IMR-90 (cell line): ENCODE data around the gene LRRC61. TPM values are rescaled to one million over a fixed set of nuclear protein-coding genes. Genes with fewer than 3 reads are reported as not detected.

Source experiments
- ATAC-seq: fragments of 200-7000 bp; cut with Tn5 transposase; 2 replicates; pipeline ENCODE4 v1.9.1; 2020; ENCODE audit warnings: low read depth, mild to moderate bottlenecking, moderate library complexity
- BruUV-seq: library from RNA; stranded (reverse); fragments of 400-500 nt; replicated peaks from 2 replicates; lab custom pipeline; 2021; lab: Mats Ljungman, UMichigan
- CTCF ChIA-PET: fragments of 300-600 bp; formaldehyde crosslinking; extraction: SDS; loops from one replicate; lab custom pipeline; 2021; ENCODE audit warnings: antibody characterized with exemption; lab: Yijun Ruan, JAX
- POLR2A ChIA-PET: fragments of 300-600 bp; sonication (Branson Sonifier 250); formaldehyde crosslinking; loops from one replicate; lab custom pipeline; 2022; ENCODE audit warnings: antibody characterized with exemption; ENCODE audit not compliant: unreplicated experiment; lab: Charles Lee
- DNase-seq: peaks from one replicate; pipeline ENCODE4 v3.0.0; 2013
- H2AFZ ChIP-seq: replicated peaks from 2 replicates; pipeline ENCODE3; 2013; ENCODE audit warnings: low read length, mild to moderate bottlenecking; ENCODE audit not compliant: poor library complexity
- H2AK5ac ChIP-seq: 2 replicates; pipeline ENCODE4 v1.6.1; 2013; ENCODE audit warnings: low read depth, low read length, inconsistent platforms
- H2AK9ac ChIP-seq: replicated peaks from 2 replicates; pipeline ENCODE3; 2013; ENCODE audit warnings: mild to moderate bottlenecking, low read depth, low read length, moderate library complexity; ENCODE audit not compliant: poor library complexity
- H2BK120ac ChIP-seq: 2 replicates; pipeline ENCODE4 v1.6.1; 2013; ENCODE audit warnings: low read depth, low read length, inconsistent platforms
- H2BK15ac ChIP-seq: 3 replicates; pipeline ENCODE4 v1.6.1; 2013; ENCODE audit warnings: low read depth, low read length, inconsistent platforms
- H2BK20ac ChIP-seq: 2 replicates; pipeline ENCODE4 v1.6.1; 2013; ENCODE audit warnings: low read depth, mild to moderate bottlenecking, inconsistent platforms, low read length, moderate library complexity
- H2BK5ac ChIP-seq: 2 replicates; pipeline ENCODE4 v1.6.1; 2013; ENCODE audit warnings: mild to moderate bottlenecking, low read depth, low read length, inconsistent platforms; ENCODE audit not compliant: poor library complexity, severe bottlenecking
- H3K14ac ChIP-seq: replicated peaks from 2 replicates; pipeline ENCODE4 v1.6.1; 2013; ENCODE audit warnings: low read depth, low read length, inconsistent platforms
- H3K18ac ChIP-seq: 2 replicates; pipeline ENCODE4 v1.6.1; 2013; ENCODE audit warnings: low read depth, low read length, control low read depth
- H3K23ac ChIP-seq: 2 replicates; pipeline ENCODE4 v1.6.1; 2013; ENCODE audit warnings: low read depth, low read length, inconsistent platforms
- H3K27ac ChIP-seq: 2 replicates; pipeline ENCODE4 v1.5.1; 2013; ENCODE audit warnings: mild to moderate bottlenecking, control low read depth, low read length; ENCODE audit not compliant: insufficient read depth
- H3K27me3 ChIP-seq: 2 replicates; pipeline ENCODE4 v1.6.1; 2013; ENCODE audit warnings: low read length; ENCODE audit not compliant: control insufficient read depth, insufficient read depth
- H3K36me3 ChIP-seq: 2 replicates; pipeline ENCODE4 v1.6.1; 2013; ENCODE audit warnings: low read length, mixed read lengths; ENCODE audit not compliant: control insufficient read depth, insufficient read depth
- H3K4ac ChIP-seq: 2 replicates; pipeline ENCODE4 v1.6.1; 2013; ENCODE audit warnings: low read depth, low read length, inconsistent platforms
- H3K4me1 ChIP-seq: 2 replicates; pipeline ENCODE4 v1.6.1; 2013; ENCODE audit warnings: low read length, mixed read lengths; ENCODE audit not compliant: control insufficient read depth, insufficient read depth
- H3K4me2 ChIP-seq: 2 replicates; pipeline ENCODE4 v1.6.1; 2013; ENCODE audit warnings: low read depth, mild to moderate bottlenecking, control low read depth, low read length, moderate library complexity
- H3K4me3 ChIP-seq: 2 replicates; pipeline ENCODE4 v1.5.1; 2013; ENCODE audit warnings: low read depth, mild to moderate bottlenecking, control low read depth, low read length, moderate library complexity; ENCODE audit not compliant: insufficient read depth
- H3K56ac ChIP-seq: 2 replicates; pipeline ENCODE4 v1.6.1; 2013; ENCODE audit warnings: low read length, inconsistent platforms; ENCODE audit not compliant: insufficient read depth; ENCODE audit errors: extremely low read depth
- H3K79me1 ChIP-seq, 2 experiments: 2 replicates each; pipeline ENCODE4 v1.6.1; 2013; ENCODE audit warnings: low read length in 2 of 2, inconsistent platforms in 1 of 2, low read depth in 1 of 2
- H3K9ac ChIP-seq: 2 replicates; pipeline ENCODE4 v1.6.1; 2013; ENCODE audit warnings: low read depth, low read length, control low read depth
- H3K9me1 ChIP-seq: 2 replicates; pipeline ENCODE4 v1.6.1; 2013; ENCODE audit warnings: low read length, inconsistent platforms; ENCODE audit not compliant: insufficient read depth
- H3K9me3 ChIP-seq: 2 replicates; pipeline ENCODE4 v1.6.1; 2013; ENCODE audit warnings: low read length; ENCODE audit not compliant: control insufficient read depth, insufficient read depth
- H4K20me1 ChIP-seq: 2 replicates; pipeline ENCODE4 v1.6.1; 2013; ENCODE audit warnings: low read length, inconsistent platforms; ENCODE audit not compliant: insufficient read depth
- H4K5ac ChIP-seq: 2 replicates; pipeline ENCODE4 v1.6.1; 2013; ENCODE audit warnings: mild to moderate bottlenecking, low read depth, low read length, control low read depth
- H4K8ac ChIP-seq, 2 experiments: 2 replicates each; pipeline ENCODE4 v1.6.1; 2013; ENCODE audit warnings: low read depth in 2 of 2, low read length in 2 of 2, control low read depth in 1 of 2, inconsistent platforms in 1 of 2
- H4K91ac ChIP-seq: 2 replicates; pipeline ENCODE4 v1.6.1; 2013; ENCODE audit warnings: low read depth, low read length, inconsistent platforms; ENCODE audit not compliant: insufficient read depth
- BHLHE40 ChIP-seq: fragments of 150-350 bp; IDR thresholded peaks from 2 replicates; pipeline ENCODE4 v1.6.1; 2016; ENCODE audit warnings: mild to moderate bottlenecking, low read depth, low read length
- CEBPB ChIP-seq: IDR thresholded peaks from 2 replicates; pipeline ENCODE4 v1.6.1; 2012; ENCODE audit warnings: low read depth, low read length, improper control_type of control experiment
- CHD1 ChIP-seq: IDR thresholded peaks from 2 replicates; pipeline ENCODE4 v1.6.1; 2012; ENCODE audit warnings: low read depth, low read length, improper control_type of control experiment
- CTCF ChIP-seq: conservative IDR thresholded peaks from 2 replicates; pipeline ENCODE4 v1.5.1; 2012; ENCODE audit warnings: mild to moderate bottlenecking, low read depth, low read length, improper control_type of control experiment
- ELK1 ChIP-seq: fragments of 150-350 bp; IDR thresholded peaks from 2 replicates; pipeline ENCODE4 v1.6.1; 2016; ENCODE audit warnings: low read depth, mild to moderate bottlenecking, low read length, moderate library complexity, borderline replicate concordance
- FOS ChIP-seq: fragments of 150-350 bp; IDR thresholded peaks from 2 replicates; pipeline ENCODE4 v1.6.1; 2016; ENCODE audit warnings: low read depth, low read length
- MAFK ChIP-seq: IDR thresholded peaks from 2 replicates; pipeline ENCODE4 v1.6.1; 2012; ENCODE audit warnings: low read depth, low read length, improper control_type of control experiment
- MAZ ChIP-seq: IDR thresholded peaks from 2 replicates; pipeline ENCODE4 v1.6.1; 2012; ENCODE audit warnings: low read depth, mild to moderate bottlenecking, low read length, improper control_type of control experiment, moderate library complexity, borderline replicate concordance
- MXI1 ChIP-seq: IDR thresholded peaks from 2 replicates; pipeline ENCODE4 v1.6.1; 2012; ENCODE audit warnings: low read depth, mild to moderate bottlenecking, low read length, moderate library complexity, borderline replicate concordance
- NFE2L2 ChIP-seq: fragments of 150-350 bp; IDR thresholded peaks from 2 replicates; pipeline ENCODE4 v1.6.1; 2016; ENCODE audit warnings: low read depth, mild to moderate bottlenecking, low read length
- POLR2A ChIP-seq: IDR thresholded peaks from 2 replicates; pipeline ENCODE4 v1.6.1; 2012; ENCODE audit warnings: mild to moderate bottlenecking, low read depth, low read length
- RAD21 ChIP-seq: IDR thresholded peaks from 2 replicates; pipeline ENCODE4 v1.6.1; 2012; ENCODE audit warnings: low read length, improper control_type of control experiment
- RFX5 ChIP-seq: IDR thresholded peaks from 2 replicates; pipeline ENCODE4 v1.8.0; 2012; ENCODE audit warnings: low read depth, mild to moderate bottlenecking, low read length, moderate library complexity
- SMC3 ChIP-seq: fragments of 150-350 bp; IDR thresholded peaks from 2 replicates; pipeline ENCODE4 v1.6.1; 2016; ENCODE audit warnings: low read depth, mild to moderate bottlenecking, antibody characterized with exemption, low read length, moderate library complexity
- WGBS, 2 experiments: methylation state at CpG; one replicate each; pipeline versions ENCODE4 v1.1.5 to v1.1.7; 2013; ENCODE audit warnings: missing lambda C conversion rate in 2 of 2; ENCODE audit not compliant: insufficient read length in 1 of 2; ENCODE audit errors: extremely low coverage in 2 of 2; 5-methylcytosine and 5-hydroxymethylcytosine counted together
- dilution Hi-C: fragments of 300-500 bp; cut with HindIII; formaldehyde crosslinking; loops from one replicate; pipeline ENCODE4 v1.14.3; 2018; ENCODE audit warnings: low sequenced_read_pairs; ENCODE audit not compliant: unreplicated experiment
- in situ Hi-C: fragments of 300-500 bp; cut with MboI; formaldehyde crosslinking; loops from 3 replicates; pipeline ENCODE4 v1.14.3; 2019; ENCODE audit warnings: low sequenced_read_pairs, inconsistent platforms, mixed read lengths
- intact Hi-C: fragments of 100-400 bp; cut with micrococcal nuclease; formaldehyde crosslinking; loops from 2 replicates; pipeline ENCODE4 v1.10.0; 2022
- polyA plus RNA-seq, 3 experiments: library from polyadenylated mRNA; depleted of rRNA; stranded (reverse); fragments of >200 nt; gene quantifications; 2 replicates each; pipeline ENCODE4 v1.2.3, GENCODE V29; 2012; ENCODE audit warnings: low replicate concordance in 1 of 3
- total RNA-seq: library from RNA; depleted of rRNA; stranded (reverse); fragments of >200 nt; gene quantifications from 2 replicates; pipeline ENCODE4 v1.2.3, GENCODE V29; 2012
- TF ChIP-seq, protein P1 (sequence below): fragments of 150-350 bp; IDR thresholded peaks from 2 replicates; pipeline ENCODE4 v1.6.1; 2017; ENCODE audit warnings: mild to moderate bottlenecking, antibody characterized with exemption, low read length, low read depth

The LRRC61 gene
- total and polyA plus RNA-seq, 2 of the 4 experiments (the other 2 are of a cell fraction): 0.07 TPM; not detected in 1

DNA sequence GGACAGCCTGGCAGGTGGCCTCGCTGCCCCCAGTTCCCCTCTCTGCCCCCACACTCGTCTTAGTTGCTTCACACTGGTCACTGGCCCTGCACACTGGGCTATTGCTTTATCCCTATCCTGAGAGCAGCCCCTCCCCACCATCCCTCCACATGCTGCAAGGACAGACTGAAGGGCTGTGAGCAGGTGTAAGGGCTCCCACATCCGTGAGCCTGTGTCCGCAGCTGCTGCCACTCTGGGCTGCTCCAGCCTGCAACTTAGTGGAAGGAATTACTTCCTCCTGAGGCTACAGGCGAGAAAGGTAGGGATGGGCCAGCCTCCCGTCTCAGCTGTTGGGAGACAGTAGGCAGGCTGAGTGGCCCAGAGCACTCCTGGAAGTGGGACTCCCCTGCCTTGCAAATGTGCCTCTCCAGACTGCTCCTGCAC is 14.5 kb downstream of the LRRC61 start:
- in situ Hi-C loops (no loop called here), intact Hi-C loops (no loop called here), dilution Hi-C loops (no loop called here)
- POLR2A ChIA-PET: no interaction called here
- Histone ChIP-seq H3K4me1 (peaks cover 33% of the 10 kb centered on the region), H3K23ac (no peak overlapping the region), H2AFZ (no peak overlapping the region), H3K27me3 (peaks cover 18% of the 10 kb centered on the region), H3K79me1 (no peaks in the 10 kb centered on the region), H4K20me1 (0 out of 2 replicates have a peak, but pooled peaks cover 3% of the 10 kb centered on the region), H2BK15ac (no peak overlapping the region), H3K14ac (no peak overlapping the region), H3K4me2 (no peak overlapping the region), H4K8ac (no peak overlapping the region), H3K4me3 (no peak overlapping the region), H3K9me1 (peaks cover 11% of the 10 kb centered on the region; the same call in 1 of the 2 replicates), H3K4ac (no peak overlapping the region), H2BK5ac (no peak overlapping the region), H3K56ac (no peak overlapping the region), H3K36me3 (no peaks in the 10 kb centered on the region), H2AK9ac (no peak overlapping the region), H3K9ac (no peak overlapping the region), H3K9me3 (peaks cover 5% of the 10 kb centered on the region; the same call in 1 of the 2 replicates), H3K18ac (no peak overlapping the region), H2BK120ac (no peak overlapping the region), H4K5ac (no peak overlapping the region), H2BK20ac (no peak overlapping the region), H2AK5ac (no peak overlapping the region), H4K91ac (no peak overlapping the region), H3K27ac (no peak overlapping the region)
- TF ChIP-seq CEBPB: no peak
- TF ChIP-seq CHD1: no peak
- TF ChIP-seq SMC3: no peak
- no peak for TF ChIP-seq MAZ
- TF ChIP-seq BHLHE40: no peak
- no peak for TF ChIP-seq MXI1
- no peak for TF ChIP-seq CTCF
- TF ChIP-seq ELK1: no peak
- no peak for TF ChIP-seq POLR2A
- TF ChIP-seq RFX5: no peak
- no peak for TF ChIP-seq NFE2L2
- TF ChIP-seq, protein P1, sequence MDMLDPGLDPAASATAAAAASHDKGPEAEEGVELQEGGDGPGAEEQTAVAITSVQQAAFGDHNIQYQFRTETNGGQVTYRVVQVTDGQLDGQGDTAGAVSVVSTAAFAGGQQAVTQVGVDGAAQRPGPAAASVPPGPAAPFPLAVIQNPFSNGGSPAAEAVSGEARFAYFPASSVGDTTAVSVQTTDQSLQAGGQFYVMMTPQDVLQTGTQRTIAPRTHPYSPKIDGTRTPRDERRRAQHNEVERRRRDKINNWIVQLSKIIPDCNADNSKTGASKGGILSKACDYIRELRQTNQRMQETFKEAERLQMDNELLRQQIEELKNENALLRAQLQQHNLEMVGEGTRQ: no peak
- no peak for TF ChIP-seq FOS
- no peak for TF ChIP-seq RAD21
- TF ChIP-seq MAFK: no peak
- no TSS peak for BruUV-seq
- DNase-seq (no peak), ATAC-seq (no peak)
- CTCF ChIA-PET: interaction anchor here (0.6 kb wide), 1 partner anchor 31 kb away, joined by 3 read pairs; no protein-coding TSS in a partner anchor
- WGBS, 2 experiments: 100% methylated on average over 1 of the region's 6 CpGs; no CpG with 5 or more reads in 1 of the 2 experiments
